GM12872 (cell line): ENCODE data around the gene FKBP11.
A peak's percentile ranks its signal among the peaks of the same experiment; 100 is the strongest.

Experiments
- CTCF ChIP-seq: IDR thresholded peaks from 3 replicates; pipeline ENCODE4 v1.5.1; 2011; ENCODE audit warnings: low read depth, mild to moderate bottlenecking, low read length, moderate library complexity; ENCODE audit not compliant: insufficient read depth

Gene FKBP11

GRCh38 chr12:48901278-48901677, 24.0 kb downstream of the FKBP11 start:
- no peak for TF ChIP-seq CTCF

- no peak for TF ChIP-seq CTCF
These were observed 25.6 kb downstream of the FKBP11 start for GRCh38 chr12:48899651-48900050.

GRCh38 chr12:48894271-48894670, 31.0 kb downstream of the FKBP11 start:
- TF ChIP-seq CTCF, result no peak

GRCh38 chr12:48890657-48891418, 34.5 kb downstream of the FKBP11 start:
- peak; percentile 89 for TF ChIP-seq CTCF

- no peak for TF ChIP-seq CTCF
These were observed 35.6 kb downstream of the FKBP11 start for GRCh38 chr12:48889679-48890078.

- no peak for TF ChIP-seq CTCF
These were observed 41.8 kb downstream of the FKBP11 start for GRCh38 chr12:48883305-48884161.

- no peak for TF ChIP-seq CTCF
These were observed 42.4 kb downstream of the FKBP11 start for GRCh38 chr12:48882972-48883304.
